Effector memory CD4-positive, alpha-beta T cell (primary cell): ENCODE data around the gene KBTBD13.

Experiments
- DNase-seq, 3 donors: peaks; one replicate each; pipeline ENCODE4 v3.0.0-alpha.2; 2020
- H3K27ac ChIP-seq: 2 replicates; pipeline ENCODE4 v1.7.0; 2013; ENCODE audit warnings: mild to moderate bottlenecking, low read length, moderate library complexity; ENCODE audit not compliant: insufficient read depth, poor library complexity, severe bottlenecking
- H3K27me3 ChIP-seq: replicated peaks from 2 replicates; pipeline ENCODE4 v1.7.0; 2013; ENCODE audit warnings: mild to moderate bottlenecking, low read length; ENCODE audit not compliant: insufficient read depth, control insufficient read depth, poor library complexity, severe bottlenecking
- H3K36me3 ChIP-seq: 2 replicates; pipeline ENCODE4 v1.7.0; 2013; ENCODE audit warnings: mild to moderate bottlenecking, low read length, moderate library complexity; ENCODE audit not compliant: control insufficient read depth, insufficient read depth
- H3K4me1 ChIP-seq: 2 replicates; pipeline ENCODE4 v1.7.0; 2013; ENCODE audit warnings: low read length, mild to moderate bottlenecking; ENCODE audit not compliant: control insufficient read depth, insufficient read depth, poor library complexity, severe bottlenecking
- H3K4me3 ChIP-seq: 2 replicates; pipeline ENCODE4 v1.7.0; 2013; ENCODE audit warnings: low read length, low read depth, mild to moderate bottlenecking; ENCODE audit not compliant: insufficient read depth, poor library complexity, severe bottlenecking
- H3K9me3 ChIP-seq: 2 replicates; pipeline ENCODE4 v1.7.0; 2013; ENCODE audit warnings: mild to moderate bottlenecking, low read length, moderate library complexity; ENCODE audit not compliant: control insufficient read depth

KBTBD13 gene

GRCh38 chr15:65106011-65106590 is 29.6 kb downstream of the KBTBD13 start:
- no peaks in the 10 kb centered on the region for H3K27me3 ChIP-seq
- DNase-seq, result no peak
- no peak overlapping the region for H3K4me3 ChIP-seq
- no peaks in the 10 kb centered on the region for H3K9me3 ChIP-seq
- H3K4me1 ChIP-seq, result no peaks in the 10 kb centered on the region
- H3K27ac ChIP-seq, result no peak overlapping the region
- H3K36me3 ChIP-seq, result peaks cover 3% of the 10 kb centered on the region

DNA sequence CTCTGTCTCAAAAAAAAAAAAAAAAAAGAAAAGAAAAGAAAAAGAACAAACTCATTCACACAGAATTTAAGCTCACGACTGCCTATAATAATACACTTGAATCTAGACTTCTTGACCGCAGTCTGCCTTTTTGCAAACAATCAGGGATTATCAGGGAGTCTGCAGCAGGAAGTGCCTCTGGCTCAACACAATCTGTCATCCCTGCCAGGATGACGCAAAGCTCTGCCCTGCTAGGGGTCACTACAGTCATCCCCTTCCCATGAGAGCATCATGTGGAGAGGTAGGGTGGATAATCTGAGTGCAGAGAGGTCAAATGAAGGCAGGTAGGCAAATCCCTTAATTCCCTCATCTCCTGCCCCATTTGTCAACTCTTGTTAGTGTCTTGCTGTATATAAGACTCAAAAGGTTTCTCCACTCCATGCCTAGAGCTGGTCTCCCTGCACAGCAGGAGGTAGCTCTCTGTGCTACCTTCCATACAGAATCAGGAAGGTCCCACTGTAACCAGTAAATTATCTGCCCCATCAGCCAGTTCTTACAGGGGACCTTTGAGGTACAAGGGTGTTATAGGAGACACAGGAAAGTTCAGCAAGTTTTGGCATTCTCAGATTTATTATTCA is 34.2 kb downstream of the KBTBD13 start:
- peaks cover 30% of the 10 kb centered on the region for H3K36me3 ChIP-seq
- no peak for DNase-seq
- H3K4me3 ChIP-seq, result no peak overlapping the region
- H3K27ac ChIP-seq, result no peak overlapping the region
- H3K4me1 ChIP-seq, result no peaks in the 10 kb centered on the region
- no peaks in the 10 kb centered on the region for H3K9me3 ChIP-seq
- no peaks in the 10 kb centered on the region for H3K27me3 ChIP-seq

DNA sequence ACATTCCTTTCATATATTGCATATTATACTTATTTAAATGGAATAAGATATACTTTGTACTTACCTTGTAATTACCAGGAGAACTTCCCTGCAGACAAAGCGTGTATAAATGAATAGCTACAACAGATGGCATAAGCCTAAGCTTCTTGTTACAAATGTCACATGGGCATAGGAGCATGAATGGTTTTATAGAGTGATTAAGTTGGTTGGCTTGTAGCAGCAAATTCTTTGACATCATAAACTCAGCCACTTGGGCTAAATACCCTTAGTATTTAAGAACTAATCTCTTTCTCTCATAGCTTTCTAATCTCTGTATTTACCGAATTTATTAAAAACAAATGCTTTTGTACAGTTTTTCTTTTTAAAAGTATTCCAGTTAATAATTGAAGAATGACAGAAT is 38.5 kb downstream of the KBTBD13 start, which contains the start of gene UBAP1L:
Gene UBAP1L, minus strand, starts transcription at position 115 of the 400 bp plus-strand sequence. CDS start 8,985 bp downstream, outside the sequence.
- H3K27ac ChIP-seq, result no peak within 1 kb of the TSS
- no peaks in the 10 kb centered on the region for H3K9me3 ChIP-seq
- H3K4me3 ChIP-seq, result no peak within 1 kb of the TSS
- peaks cover 64% of the 10 kb centered on the region for H3K36me3 ChIP-seq
- no peak for DNase-seq
- H3K27me3 ChIP-seq, result no peaks in the 10 kb centered on the region
- H3K4me1 ChIP-seq, result no peaks in the 10 kb centered on the region

DNA sequence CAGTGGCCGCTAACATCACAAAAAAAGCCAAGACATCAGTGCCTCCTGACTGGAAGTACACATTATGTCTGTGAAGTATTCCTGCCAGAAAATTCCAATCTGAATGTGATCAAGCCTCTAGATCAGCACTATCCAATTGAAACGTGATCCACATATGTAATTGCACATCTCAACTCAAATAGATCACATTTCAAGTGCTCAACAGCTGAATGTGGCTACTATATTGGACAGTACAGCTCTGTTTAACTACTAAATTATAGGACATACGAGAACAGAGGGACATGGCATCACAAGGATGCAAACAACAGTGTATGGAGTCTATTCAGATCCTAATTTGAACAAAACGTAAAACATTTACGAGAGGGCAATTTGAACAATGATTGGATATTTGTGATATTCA is 39.0 kb downstream of the KBTBD13 start:
- Histone ChIP-seq H3K9me3 (no peaks in the 10 kb centered on the region), H3K27me3 (no peaks in the 10 kb centered on the region), H3K4me1 (no peaks in the 10 kb centered on the region), H3K27ac (no peak overlapping the region), H3K4me3 (no peak overlapping the region), H3K36me3 (peaks cover 66% of the 10 kb centered on the region)
- no peak for DNase-seq
